Tibial nerve (tissue), 3 donors: ENCODE results near the gene ATP8A2.

Experiments
- POLR2A ChIP-seq, 2 donors: fragments of 450-650 bp; IDR thresholded peaks; one replicate each; pipeline ENCODE4 v1.6.1; 2017; ENCODE audit warnings: antibody characterized with exemption in 2 of 2, mild to moderate bottlenecking in 2 of 2, moderate library complexity in 2 of 2
- TF ChIP-seq, protein P1 (sequence below), 5 experiments: fragments of 200-600 bp in 3 of 5; fragments of 450-650 bp in 2 of 5; sonication (generic) in 3 of 5; IDR thresholded peaks; one replicate each; pipeline ENCODE4 v1.5.1; 2016 to 2019; ENCODE audit warnings: antibody characterized with exemption in 5 of 5, mild to moderate bottlenecking in 3 of 5, moderate library complexity in 2 of 5

DNA sequence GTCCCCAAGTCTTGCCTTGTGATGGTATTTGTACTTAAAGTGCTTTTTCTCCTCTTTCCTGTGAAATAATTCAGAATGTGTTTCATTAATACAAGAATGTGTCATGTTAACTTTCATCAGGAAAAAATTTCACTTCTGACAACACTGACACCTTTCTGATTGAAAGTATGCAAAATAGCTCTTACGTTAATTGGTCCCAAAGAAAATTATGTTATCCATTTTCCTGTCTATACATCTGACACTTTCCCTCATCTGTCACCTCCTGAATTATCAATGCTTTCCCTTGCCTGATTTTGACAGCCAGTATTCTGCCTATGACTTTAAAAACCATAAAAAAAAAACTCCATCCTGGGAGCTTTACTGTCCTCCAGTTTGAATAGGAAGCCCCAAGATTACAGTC lies 336.5 kb downstream of the ATP8A2 start:
- TF ChIP-seq, protein P1, sequence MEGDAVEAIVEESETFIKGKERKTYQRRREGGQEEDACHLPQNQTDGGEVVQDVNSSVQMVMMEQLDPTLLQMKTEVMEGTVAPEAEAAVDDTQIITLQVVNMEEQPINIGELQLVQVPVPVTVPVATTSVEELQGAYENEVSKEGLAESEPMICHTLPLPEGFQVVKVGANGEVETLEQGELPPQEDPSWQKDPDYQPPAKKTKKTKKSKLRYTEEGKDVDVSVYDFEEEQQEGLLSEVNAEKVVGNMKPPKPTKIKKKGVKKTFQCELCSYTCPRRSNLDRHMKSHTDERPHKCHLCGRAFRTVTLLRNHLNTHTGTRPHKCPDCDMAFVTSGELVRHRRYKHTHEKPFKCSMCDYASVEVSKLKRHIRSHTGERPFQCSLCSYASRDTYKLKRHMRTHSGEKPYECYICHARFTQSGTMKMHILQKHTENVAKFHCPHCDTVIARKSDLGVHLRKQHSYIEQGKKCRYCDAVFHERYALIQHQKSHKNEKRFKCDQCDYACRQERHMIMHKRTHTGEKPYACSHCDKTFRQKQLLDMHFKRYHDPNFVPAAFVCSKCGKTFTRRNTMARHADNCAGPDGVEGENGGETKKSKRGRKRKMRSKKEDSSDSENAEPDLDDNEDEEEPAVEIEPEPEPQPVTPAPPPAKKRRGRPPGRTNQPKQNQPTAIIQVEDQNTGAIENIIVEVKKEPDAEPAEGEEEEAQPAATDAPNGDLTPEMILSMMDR (IDR thresholded peaks at IDR 0.05), result no peak
- TF ChIP-seq POLR2A (IDR thresholded peaks at IDR 0.05), result no peak
